Skeletal muscle cell (primary cell): ENCODE data around the gene BCAS4.
"Not testable (repeated sequence)": the region's sequence is repeated elsewhere in the genome, so short reads cannot be mapped to it uniquely, and the experiment has no call there.

Experiments used
- DNase-seq: peaks from one replicate; pipeline ENCODE4 v3.0.0-alpha.2; 2010; ENCODE audit warnings: low read depth
- H3K4me3 ChIP-seq: 2 replicates; pipeline ENCODE4 v1.5.1; 2011; ENCODE audit warnings: low read depth, mild to moderate bottlenecking, control low read depth, low read length, moderate library complexity

The BCAS4 gene, protein sequence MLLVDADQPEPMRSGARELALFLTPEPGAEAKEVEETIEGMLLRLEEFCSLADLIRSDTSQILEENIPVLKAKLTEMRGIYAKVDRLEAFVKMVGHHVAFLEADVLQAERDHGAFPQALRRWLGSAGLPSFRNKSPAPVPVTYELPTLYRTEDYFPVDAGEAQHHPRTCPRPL

GRCh38 chr20:50794846-50795634, at the start of gene BCAS4:
Gene BCAS4, plus strand, starts transcription at chr20:50795061. Its CDS starts 23 bp downstream, at chr20:50795084.
- peak; percentile 19 for DNase-seq
- H3K4me3 ChIP-seq: peak within 1 kb of the TSS; percentile 91

- H3K4me3 ChIP-seq: no peak overlapping the region
- no peak for DNase-seq
Observed at GRCh38 chr20:50745634-50746137, 49.2 kb upstream of the BCAS4 start.

DNA sequence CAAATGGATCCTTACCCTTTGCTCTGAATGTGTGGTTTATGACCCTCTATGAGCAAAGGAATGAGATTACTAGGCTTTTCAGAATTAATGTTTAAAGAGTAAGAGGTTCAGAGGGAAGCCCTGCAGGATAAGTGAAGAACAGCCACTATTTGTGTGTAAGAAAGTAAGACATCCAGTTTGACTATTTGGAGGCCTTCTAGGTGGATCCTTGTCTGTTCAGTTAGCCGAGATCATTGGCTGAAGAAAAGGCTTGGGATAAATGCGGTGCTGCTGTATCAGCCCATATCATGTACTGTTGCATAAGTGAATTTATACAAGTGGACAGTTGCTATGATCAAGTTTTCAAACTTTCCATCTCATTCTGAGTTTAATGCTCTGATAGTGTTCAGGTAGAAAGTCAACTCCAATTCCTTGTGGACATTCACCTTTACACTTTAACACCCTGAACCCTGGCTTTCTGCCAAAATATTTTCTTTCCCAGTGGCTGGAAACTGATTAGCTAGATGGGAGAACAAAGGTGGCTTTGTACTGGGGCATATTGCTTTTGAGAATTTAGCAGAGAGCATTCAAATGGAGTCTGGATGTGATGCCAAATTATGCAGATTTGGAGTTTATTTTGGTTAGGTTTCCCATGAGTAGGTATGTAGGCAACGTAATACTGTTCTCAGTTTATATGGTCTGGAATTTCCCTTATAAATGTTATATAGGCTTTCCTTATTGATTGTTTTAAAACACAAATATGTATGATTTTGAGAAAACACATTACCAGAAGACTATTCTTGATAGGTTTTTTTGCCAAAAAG, 48.5 kb upstream of the BCAS4 start:
- DNase-seq: no peak
- no peak overlapping the region for H3K4me3 ChIP-seq

DNA sequence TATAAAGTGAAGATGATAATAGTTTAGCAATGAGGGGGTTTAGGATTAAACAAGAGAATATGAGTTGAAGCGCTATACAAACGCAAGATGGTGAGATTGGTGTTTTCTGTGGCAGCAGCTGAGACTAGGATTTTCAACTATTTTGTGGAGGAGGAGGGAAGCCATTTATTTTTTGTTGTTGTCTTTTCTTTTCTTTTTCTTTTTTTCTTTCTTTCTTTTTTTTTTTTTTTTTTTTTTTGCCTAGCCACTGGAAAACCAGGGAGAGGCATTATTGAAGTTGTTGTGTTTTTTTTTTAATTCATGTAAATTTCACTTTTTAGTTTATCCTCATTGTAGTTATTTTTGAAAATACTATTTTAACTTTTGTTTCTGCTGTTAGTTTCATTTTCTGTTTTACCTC, 47.6 kb upstream of the BCAS4 start:
- no peak for DNase-seq
- no peak overlapping the region for H3K4me3 ChIP-seq

DNA sequence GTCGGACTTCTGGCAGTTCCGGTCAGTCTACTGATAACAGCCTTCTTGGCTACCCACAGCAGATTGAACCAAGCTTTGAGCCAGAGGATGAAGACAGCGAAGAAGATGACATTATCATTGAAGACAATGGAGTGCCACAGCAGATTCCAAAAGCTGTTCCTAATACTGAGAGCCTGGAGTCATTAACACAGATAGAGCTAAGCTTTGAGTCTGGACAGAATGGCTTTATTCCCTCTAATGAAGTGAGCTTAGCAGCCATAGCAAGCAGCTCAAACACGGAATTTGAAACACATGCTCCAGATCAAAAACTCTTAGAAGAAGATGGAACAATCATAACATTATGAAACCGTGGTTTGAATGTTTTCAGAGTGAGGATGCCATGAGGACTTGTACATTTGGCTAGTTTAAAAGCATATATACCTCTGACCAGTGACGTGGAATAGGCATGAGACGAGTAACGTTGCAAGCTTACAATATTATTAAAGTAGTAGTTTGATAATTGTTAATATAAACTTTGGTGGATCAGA, 44.7 kb upstream of the BCAS4 start:
- H3K4me3 ChIP-seq: no peak overlapping the region
- no peak for DNase-seq

- H3K4me3 ChIP-seq: no peak overlapping the region
- DNase-seq: no peak
Observed at GRCh38 chr20:50753152-50753551, 41.7 kb upstream of the BCAS4 start.

- no peak for DNase-seq
- no peak overlapping the region for H3K4me3 ChIP-seq
Observed at GRCh38 chr20:50754420-50754819, 40.4 kb upstream of the BCAS4 start.

GRCh38 chr20:50756447-50756846, 38.4 kb upstream of the BCAS4 start:
- H3K4me3 ChIP-seq: no peak overlapping the region
- no peak for DNase-seq

DNA sequence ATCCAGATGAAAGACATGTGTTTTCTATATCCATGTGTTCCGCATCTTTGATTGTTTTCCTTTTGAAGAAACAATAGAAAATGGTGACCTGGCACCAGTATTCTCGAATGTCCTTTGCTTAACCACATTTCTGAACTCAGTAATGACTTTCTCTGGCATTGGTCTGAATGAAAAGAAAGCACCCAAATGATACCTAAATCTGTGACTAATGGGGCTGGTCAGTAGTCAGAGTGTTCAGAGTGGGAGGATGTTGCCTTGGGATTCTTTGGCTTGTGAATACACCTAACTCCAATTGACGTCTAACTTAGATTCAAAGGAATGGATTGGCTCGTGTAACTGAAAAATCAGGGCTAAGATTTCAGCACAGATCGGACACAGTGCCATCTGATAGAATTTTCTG, 36.4 kb upstream of the BCAS4 start:
- DNase-seq: no peak
- no peak overlapping the region for H3K4me3 ChIP-seq

GRCh38 chr20:50758992-50759391, 35.9 kb upstream of the BCAS4 start:
- DNase-seq: no peak
- no peak overlapping the region for H3K4me3 ChIP-seq

DNA sequence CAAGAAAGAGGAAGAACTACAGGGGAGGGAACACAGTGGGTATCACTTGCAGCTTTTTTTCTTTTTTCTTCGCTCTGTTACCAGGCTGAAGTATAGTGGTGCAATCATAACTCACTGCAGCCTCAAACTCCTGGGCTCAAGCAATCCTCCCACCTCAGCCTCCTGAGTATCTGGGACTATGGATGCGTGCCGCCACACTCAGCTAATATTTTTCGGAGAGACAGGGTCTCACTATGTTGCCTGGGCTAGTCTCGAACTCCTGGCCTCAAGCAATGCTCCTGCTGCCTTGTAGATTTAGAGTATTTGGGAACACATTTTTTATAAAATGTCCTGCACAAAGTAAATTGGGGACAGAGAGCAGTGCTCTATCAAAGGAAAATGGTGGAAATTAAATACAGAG, 35.2 kb upstream of the BCAS4 start:
- no peak for DNase-seq
- H3K4me3 ChIP-seq: no peak overlapping the region

DNA sequence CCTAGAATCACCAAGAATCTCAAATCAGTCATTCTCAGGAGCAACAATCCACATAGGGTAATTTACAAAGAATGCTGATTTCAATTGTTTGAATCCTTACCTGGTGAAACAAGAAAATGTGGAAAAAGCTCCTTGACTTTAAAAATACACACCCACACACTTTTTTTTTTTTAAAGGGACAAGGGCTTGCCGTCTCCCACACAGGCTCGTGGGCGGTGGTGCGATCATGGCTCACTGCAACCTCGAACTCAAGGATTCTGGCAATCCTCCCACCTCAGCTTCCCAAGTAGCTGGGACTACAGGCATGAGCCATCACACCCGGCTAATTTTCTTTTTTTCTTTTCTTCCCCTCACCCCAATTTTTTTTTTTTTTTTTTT, 32.8 kb upstream of the BCAS4 start:
- DNase-seq: no peak
- no peak overlapping the region for H3K4me3 ChIP-seq

DNA sequence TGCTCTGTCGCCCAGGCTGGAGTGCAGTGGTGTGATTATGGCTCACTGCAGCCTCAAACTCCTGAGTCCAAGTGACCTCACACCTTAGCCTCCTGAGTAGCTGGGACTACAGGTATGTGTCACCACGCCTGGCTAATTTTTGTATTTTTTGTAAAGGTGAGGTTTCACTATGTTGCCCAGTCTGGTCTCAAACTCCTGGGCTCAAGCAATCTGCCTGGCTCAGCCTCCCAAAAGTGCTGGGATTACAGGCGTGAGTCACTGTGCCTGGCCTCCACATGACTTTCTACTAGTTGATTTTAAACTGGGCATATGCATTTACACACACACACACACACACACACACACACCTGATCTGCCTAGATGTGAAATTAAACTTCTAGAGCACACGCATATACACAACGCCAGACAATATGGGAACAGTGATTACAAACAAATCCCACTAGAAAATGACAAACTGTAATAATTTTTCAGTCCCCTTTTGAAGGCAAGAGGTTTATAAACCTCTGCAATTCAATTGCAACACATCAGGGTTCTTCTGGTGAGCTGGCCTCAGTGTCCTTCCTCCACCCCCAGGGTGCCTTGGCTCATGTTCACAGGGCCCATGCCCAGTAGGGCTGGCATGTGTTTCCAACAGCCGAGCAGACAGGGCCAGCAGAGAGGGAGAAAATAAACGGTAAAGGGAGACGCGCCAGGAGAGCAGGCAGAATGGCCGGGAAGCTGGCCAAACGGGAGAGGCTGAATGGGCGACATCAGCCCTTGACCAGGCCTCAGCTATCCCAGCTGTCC, 32.2 kb upstream of the BCAS4 start:
- no peak for DNase-seq
- no peak overlapping the region for H3K4me3 ChIP-seq

DNA sequence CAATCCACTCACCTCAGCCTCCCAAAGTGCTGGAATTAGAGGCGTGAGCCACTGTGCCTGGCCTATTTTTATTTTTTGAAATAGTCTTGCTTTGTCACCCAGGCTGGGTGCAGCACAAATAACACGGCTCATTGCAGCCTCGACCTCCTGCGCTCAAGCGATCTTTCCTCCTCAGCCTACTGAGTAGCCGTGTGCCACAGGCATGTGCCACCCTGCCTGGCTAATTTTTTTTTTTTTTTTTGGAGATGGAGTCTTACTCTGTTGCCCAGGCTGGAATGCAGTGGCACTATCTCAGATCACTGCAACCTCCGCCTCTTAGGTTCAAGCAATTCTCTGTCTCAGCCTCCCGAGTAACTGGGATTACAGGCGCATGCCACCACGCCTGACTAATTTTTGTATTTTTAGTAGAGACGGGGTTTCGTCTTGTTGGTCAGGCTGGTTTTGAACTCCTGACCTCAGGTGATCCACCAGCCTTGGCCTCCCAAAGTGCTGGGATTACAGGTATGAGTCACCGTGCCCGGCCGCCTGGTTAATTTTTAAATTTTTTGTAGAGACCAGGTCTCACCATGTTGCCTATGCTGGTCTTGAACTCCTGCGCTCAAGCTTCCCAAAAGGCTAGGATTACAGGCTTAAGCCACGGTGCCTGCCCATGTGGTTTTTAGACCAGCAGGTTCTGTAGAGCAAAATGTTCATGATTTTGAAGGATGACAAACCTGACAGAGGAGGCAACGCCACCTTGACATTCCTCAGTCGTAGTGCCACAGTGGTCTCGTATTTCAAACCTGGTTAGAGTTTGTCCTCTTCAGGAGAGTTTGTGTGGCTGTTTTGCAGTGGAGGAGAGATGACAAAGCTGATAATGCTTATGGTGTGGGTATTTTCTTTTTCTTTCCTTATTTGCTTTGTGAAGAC, 31.1 kb upstream of the BCAS4 start:
- not testable (repeated sequence) for DNase-seq, H3K4me3 ChIP-seq

DNA sequence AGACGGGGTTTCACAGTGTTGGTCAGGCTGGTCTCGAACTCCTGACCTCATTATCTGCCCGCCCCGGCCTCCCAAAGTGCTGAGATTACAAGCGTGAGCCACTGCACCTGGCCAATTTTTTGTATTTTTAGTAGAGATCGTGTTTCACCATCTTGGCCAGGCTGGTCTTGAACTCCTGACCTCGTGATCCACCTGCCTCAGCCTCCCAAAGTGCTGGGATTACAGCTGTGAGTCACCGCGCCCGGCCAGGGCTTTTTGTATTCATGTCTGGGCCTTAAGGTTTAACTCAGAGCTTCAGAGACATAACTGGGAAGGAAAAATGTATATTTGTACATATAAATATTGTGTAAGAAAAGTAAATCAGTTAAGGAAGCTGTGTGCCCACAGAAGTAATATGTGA, 29.6 kb upstream of the BCAS4 start:
- not testable (repeated sequence) for H3K4me3 ChIP-seq, DNase-seq

GRCh38 chr20:50765674-50766073, 29.2 kb upstream of the BCAS4 start:
- no peak for DNase-seq
- no peak overlapping the region for H3K4me3 ChIP-seq

GRCh38 chr20:50766955-50767809, 27.7 kb upstream of the BCAS4 start:
- not testable (repeated sequence) for DNase-seq, H3K4me3 ChIP-seq
